Measurements from ENCODE around the gene PLXNA1. TPM values are rescaled to one million over a fixed set of nuclear protein-coding genes. Genes with fewer than 3 reads are reported as not detected.

PLXNA1 gene
- total and polyA plus RNA-seq, 4 donors = 0.92 to 8.3 (median 4.4) TPM

DNA sequence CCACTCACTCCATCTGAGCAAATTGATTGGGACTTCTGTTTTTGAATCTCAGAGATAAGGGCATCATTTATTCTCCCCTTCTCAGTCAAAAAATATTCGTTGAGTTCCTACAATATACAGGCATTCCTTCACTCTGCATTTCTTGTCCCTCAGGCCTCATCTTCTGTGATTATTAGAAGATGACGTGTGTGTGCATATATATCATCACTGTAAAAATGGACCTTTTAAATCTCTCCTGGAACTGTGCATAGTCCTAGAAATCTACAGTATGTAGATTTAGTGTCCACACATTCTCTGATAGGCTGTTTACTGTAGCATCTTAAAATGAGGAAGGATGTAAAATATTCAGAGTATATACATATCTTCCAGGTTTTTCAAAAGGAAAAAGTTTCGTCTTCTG, 43.2 kb upstream of the PLXNA1 start (continued):
- TF ChIP-seq, protein P1, sequence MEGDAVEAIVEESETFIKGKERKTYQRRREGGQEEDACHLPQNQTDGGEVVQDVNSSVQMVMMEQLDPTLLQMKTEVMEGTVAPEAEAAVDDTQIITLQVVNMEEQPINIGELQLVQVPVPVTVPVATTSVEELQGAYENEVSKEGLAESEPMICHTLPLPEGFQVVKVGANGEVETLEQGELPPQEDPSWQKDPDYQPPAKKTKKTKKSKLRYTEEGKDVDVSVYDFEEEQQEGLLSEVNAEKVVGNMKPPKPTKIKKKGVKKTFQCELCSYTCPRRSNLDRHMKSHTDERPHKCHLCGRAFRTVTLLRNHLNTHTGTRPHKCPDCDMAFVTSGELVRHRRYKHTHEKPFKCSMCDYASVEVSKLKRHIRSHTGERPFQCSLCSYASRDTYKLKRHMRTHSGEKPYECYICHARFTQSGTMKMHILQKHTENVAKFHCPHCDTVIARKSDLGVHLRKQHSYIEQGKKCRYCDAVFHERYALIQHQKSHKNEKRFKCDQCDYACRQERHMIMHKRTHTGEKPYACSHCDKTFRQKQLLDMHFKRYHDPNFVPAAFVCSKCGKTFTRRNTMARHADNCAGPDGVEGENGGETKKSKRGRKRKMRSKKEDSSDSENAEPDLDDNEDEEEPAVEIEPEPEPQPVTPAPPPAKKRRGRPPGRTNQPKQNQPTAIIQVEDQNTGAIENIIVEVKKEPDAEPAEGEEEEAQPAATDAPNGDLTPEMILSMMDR (IDR thresholded peaks at IDR 0.05; ENCODE audit: low read depth, low read length, missing input control) = no peak
- no peak for TF ChIP-seq RAD21 (IDR thresholded peaks at IDR 0.05)
- TF ChIP-seq, protein P2, sequence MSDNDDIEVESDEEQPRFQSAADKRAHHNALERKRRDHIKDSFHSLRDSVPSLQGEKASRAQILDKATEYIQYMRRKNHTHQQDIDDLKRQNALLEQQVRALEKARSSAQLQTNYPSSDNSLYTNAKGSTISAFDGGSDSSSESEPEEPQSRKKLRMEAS (IDR thresholded peaks at IDR 0.05) = no peak

DNA sequence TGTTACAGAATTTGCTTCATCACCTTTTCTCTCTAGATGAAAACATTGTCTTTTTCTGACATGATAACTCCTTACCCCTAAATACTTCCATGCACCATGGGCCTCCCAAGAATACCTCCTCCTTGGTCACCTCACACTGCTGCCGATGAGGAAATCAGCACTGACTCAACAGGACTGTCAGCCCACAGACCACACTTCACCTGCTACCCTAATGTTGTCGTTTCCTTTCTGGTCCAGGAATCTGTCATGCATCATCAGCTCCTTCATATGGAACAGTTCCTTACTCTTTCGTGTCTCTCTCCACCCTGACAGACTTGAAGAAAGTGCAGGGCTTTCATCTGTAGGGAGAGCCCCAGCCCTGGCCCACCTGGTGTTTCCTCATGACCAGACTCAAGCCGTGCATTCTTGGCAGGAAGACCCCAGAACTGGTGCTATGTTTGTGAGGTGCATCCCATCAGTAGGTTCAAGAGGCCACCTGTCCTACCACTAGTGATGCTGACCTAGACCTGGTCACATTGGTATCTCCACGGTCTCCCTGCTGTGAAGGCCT, 41.1 kb upstream of the PLXNA1 start:
- WGBS = 93% methylated on average over 5 of the region's 5 CpGs
- Histone ChIP-seq H3K27ac (ENCODE audit: low read depth in 1 of 2, low read length in 2 of 2) (no peak overlapping the region), H3K36me3 (ENCODE audit: control insufficient read depth in 4 of 4, insufficient read depth in 3 of 4, low read depth in 1 of 4, low read length in 3 of 4) (no peaks in the 10 kb centered on the region), H3K4me1 (ENCODE audit: control insufficient read depth in 4 of 4, insufficient read depth in 4 of 4, low read length in 3 of 4) (no peaks in the 10 kb centered on the region), H3K9me3 (ENCODE audit: control insufficient read depth in 4 of 4, low read length in 3 of 4) (no peaks in the 10 kb centered on the region), H3K4me3 (ENCODE audit: low read depth in 1 of 3, low read length in 3 of 3) (no peak overlapping the region), H3K9ac (ENCODE audit: low read depth in 1 of 2, low read length in 2 of 2) (no peak overlapping the region), H3K27me3 (ENCODE audit: control insufficient read depth in 4 of 4, insufficient read depth in 4 of 4, low read length in 3 of 4) (no peaks in the 10 kb centered on the region)
- no peak for TF ChIP-seq GABPA (IDR thresholded peaks at IDR 0.05 in 1 of 2, conservative IDR thresholded peaks at IDR 0.05 in 1 of 2)
- no peak for TF ChIP-seq NR2F2 (IDR thresholded peaks at IDR 0.05)
- TF ChIP-seq FOXA1 (IDR thresholded peaks at IDR 0.05) = no peak
- no peak for DNase-seq (ENCODE audit: low spot score)

DNA sequence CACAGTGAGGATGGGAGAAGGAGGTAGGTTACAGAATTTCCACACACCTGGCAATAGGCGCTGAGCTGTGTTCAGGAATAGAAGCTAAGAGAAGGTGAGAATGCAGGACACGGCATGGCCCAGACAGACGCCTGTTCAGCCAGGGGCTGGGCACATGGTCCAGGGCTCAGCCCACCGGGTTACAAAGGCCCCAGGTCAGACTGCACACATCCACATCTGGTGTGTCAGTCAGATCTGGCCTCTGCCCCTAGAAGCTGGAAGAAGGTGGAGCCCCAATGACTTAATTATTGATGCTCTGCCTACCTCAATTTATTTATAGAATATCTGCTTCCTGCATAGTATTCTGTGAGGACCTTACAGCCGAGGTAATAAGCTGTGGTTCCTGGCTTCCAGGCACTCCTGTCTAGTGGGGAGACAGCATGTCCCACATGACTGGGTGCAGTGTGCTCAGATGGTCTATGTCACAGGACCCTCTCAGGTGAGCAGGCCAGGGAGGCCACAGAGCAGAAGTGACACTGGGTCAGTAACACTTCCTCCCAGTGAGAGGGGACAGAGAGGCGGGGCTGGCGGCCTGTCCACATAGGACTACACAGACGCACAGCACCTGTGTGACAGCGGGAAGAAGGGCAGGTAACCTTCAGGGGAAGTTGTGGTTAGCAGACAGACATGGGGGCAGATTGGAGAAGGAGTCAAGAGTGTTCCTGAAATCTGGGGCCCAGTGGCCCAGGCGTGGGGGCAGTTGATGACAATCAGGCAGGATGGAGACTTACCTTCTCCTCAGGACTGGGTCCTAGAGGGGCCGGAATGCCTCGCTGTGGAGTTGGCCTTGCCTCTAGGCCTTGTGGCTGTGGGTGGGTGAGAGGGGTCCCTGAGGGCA, 38.6 kb upstream of the PLXNA1 start:
- Histone ChIP-seq H3K9ac (ENCODE audit: low read depth in 1 of 2, low read length in 2 of 2) (no peak overlapping the region), H3K27ac (ENCODE audit: low read depth in 1 of 2, low read length in 2 of 2) (no peak overlapping the region), H3K4me3 (ENCODE audit: low read depth in 1 of 3, low read length in 3 of 3) (no peak overlapping the region), H3K27me3 (ENCODE audit: control insufficient read depth in 4 of 4, insufficient read depth in 4 of 4, low read length in 3 of 4) (no peaks in the 10 kb centered on the region), H3K4me1 (ENCODE audit: control insufficient read depth in 4 of 4, insufficient read depth in 4 of 4, low read length in 3 of 4) (peaks cover 0 to 4% (median 0%) of the 10 kb centered on the region in 4 donors), H3K9me3 (ENCODE audit: control insufficient read depth in 4 of 4, low read length in 3 of 4) (no peaks in the 10 kb centered on the region), H3K36me3 (ENCODE audit: control insufficient read depth in 4 of 4, insufficient read depth in 3 of 4, low read depth in 1 of 4, low read length in 3 of 4) (no peaks in the 10 kb centered on the region)
- no peak for DNase-seq (ENCODE audit: low spot score)
- WGBS = 94% methylated on average over 12 of the region's 12 CpGs
- TF ChIP-seq, protein P2 (IDR thresholded peaks at IDR 0.05) = no peak
- TF ChIP-seq FOXA1 (IDR thresholded peaks at IDR 0.05) (no peak), FOXA2 (IDR thresholded peaks at IDR 0.05) (no peak), NR2F2 (IDR thresholded peaks at IDR 0.05) (no peak), HNF4A (conservative IDR thresholded peaks at IDR 0.05) (no peak), TAF1 (conservative IDR thresholded peaks at IDR 0.05) (no peak), YY1 (IDR thresholded peaks at IDR 0.05) (no peak), RXRA (IDR thresholded peaks at IDR 0.05) (no peak), JUND (IDR thresholded peaks at IDR 0.05) (no peak), EGR1 (IDR thresholded peaks at IDR 0.05; ENCODE audit: low read depth in 2 of 2) (no peak), SP1 (IDR thresholded peaks at IDR 0.05) (no peak), GABPA (IDR thresholded peaks at IDR 0.05 in 1 of 2, conservative IDR thresholded peaks at IDR 0.05 in 1 of 2) (no peak), RAD21 (IDR thresholded peaks at IDR 0.05) (no peak), HNF4G (IDR thresholded peaks at IDR 0.05) (no peak)
- TF ChIP-seq, protein P3, sequence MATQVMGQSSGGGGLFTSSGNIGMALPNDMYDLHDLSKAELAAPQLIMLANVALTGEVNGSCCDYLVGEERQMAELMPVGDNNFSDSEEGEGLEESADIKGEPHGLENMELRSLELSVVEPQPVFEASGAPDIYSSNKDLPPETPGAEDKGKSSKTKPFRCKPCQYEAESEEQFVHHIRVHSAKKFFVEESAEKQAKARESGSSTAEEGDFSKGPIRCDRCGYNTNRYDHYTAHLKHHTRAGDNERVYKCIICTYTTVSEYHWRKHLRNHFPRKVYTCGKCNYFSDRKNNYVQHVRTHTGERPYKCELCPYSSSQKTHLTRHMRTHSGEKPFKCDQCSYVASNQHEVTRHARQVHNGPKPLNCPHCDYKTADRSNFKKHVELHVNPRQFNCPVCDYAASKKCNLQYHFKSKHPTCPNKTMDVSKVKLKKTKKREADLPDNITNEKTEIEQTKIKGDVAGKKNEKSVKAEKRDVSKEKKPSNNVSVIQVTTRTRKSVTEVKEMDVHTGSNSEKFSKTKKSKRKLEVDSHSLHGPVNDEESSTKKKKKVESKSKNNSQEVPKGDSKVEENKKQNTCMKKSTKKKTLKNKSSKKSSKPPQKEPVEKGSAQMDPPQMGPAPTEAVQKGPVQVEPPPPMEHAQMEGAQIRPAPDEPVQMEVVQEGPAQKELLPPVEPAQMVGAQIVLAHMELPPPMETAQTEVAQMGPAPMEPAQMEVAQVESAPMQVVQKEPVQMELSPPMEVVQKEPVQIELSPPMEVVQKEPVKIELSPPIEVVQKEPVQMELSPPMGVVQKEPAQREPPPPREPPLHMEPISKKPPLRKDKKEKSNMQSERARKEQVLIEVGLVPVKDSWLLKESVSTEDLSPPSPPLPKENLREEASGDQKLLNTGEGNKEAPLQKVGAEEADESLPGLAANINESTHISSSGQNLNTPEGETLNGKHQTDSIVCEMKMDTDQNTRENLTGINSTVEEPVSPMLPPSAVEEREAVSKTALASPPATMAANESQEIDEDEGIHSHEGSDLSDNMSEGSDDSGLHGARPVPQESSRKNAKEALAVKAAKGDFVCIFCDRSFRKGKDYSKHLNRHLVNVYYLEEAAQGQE (IDR thresholded peaks at IDR 0.05) = no peak
- TF ChIP-seq, protein P4, sequence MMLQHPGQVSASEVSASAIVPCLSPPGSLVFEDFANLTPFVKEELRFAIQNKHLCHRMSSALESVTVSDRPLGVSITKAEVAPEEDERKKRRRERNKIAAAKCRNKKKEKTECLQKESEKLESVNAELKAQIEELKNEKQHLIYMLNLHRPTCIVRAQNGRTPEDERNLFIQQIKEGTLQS (IDR thresholded peaks at IDR 0.05) = no peak
- TF ChIP-seq, protein P1 (IDR thresholded peaks at IDR 0.05; ENCODE audit: low read depth, low read length, missing input control) = no peak
- TF ChIP-seq, protein P5, sequence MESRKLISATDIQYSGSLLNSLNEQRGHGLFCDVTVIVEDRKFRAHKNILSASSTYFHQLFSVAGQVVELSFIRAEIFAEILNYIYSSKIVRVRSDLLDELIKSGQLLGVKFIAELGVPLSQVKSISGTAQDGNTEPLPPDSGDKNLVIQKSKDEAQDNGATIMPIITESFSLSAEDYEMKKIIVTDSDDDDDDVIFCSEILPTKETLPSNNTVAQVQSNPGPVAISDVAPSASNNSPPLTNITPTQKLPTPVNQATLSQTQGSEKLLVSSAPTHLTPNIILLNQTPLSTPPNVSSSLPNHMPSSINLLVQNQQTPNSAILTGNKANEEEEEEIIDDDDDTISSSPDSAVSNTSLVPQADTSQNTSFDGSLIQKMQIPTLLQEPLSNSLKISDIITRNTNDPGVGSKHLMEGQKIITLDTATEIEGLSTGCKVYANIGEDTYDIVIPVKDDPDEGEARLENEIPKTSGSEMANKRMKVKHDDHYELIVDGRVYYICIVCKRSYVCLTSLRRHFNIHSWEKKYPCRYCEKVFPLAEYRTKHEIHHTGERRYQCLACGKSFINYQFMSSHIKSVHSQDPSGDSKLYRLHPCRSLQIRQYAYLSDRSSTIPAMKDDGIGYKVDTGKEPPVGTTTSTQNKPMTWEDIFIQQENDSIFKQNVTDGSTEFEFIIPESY (IDR thresholded peaks at IDR 0.05) = no peak
